HFFc6 (cell line): ENCODE data around the gene RPL10. TPM values are rescaled to one million over a fixed set of nuclear protein-coding genes. Genes with fewer than 3 reads are reported as not detected.

Source experiments
- DNase-seq: peaks from one replicate; pipeline ENCODE4 v3.0.0-alpha.2; 2018
- H3K27ac Mint-ChIP-seq: 2 replicates; pipeline ENCODE4 v1.8.0; 2020; ENCODE audit warnings: mild to moderate bottlenecking, mixed read lengths
- H3K27me3 Mint-ChIP-seq: 2 replicates; pipeline ENCODE4 v1.8.0; 2021; ENCODE audit warnings: mild to moderate bottlenecking, moderate library complexity, mixed read lengths; ENCODE audit not compliant: insufficient read depth
- H3K36me3 Mint-ChIP-seq: 2 replicates; pipeline ENCODE4 v1.8.0; 2021; ENCODE audit warnings: low read depth, mixed read lengths
- H3K4me1 Mint-ChIP-seq: 2 replicates; pipeline ENCODE4 v1.8.0; 2020; ENCODE audit warnings: low read depth, mixed read lengths
- H3K4me3 Mint-ChIP-seq: 2 replicates; pipeline ENCODE4 v1.8.0; 2020; ENCODE audit warnings: mild to moderate bottlenecking, moderate library complexity, mixed read lengths
- H3K9me3 Mint-ChIP-seq: 2 replicates; pipeline ENCODE4 v1.8.0; 2020; ENCODE audit warnings: mild to moderate bottlenecking, mixed read lengths
- CTCF ChIP-seq: fragments of 200-600 bp; sonication (generic); IDR thresholded peaks from 2 replicates; pipeline ENCODE4 v1.5.0; 2021; ENCODE audit warnings: antibody characterized with exemption, mild to moderate bottlenecking
- total RNA-seq, 6 experiments: library from RNA; stranded (reverse); fragmentation: NEBNext Ultra II Directional; extraction: Animal tissue kit (Norgen Biotek cat#: 25700); gene quantifications; 2 replicates in 1 of 6; 3 replicates in 5 of 6; pipeline ENCODE4 v1.2.3, GENCODE V29; 2021

The RPL10 gene
- total RNA-seq, 6 experiments from 2014 or later, result 1,764 to 1,978 (median 1,934) TPM

GRCh38 chrX:154354013-154354412 lies 44.2 kb upstream of the RPL10 start:
- peaks cover 14% of the 10 kb centered on the region for H3K27me3 Mint-ChIP-seq
- no peaks in the 10 kb centered on the region for H3K9me3 Mint-ChIP-seq
- no peaks in the 10 kb centered on the region for H3K4me1 Mint-ChIP-seq
- no peak overlapping the region for H3K27ac Mint-ChIP-seq
- H3K36me3 Mint-ChIP-seq, result peaks cover 4% of the 10 kb centered on the region; the same call in 1 of the 2 replicates
- no peak for DNase-seq
- no peak for TF ChIP-seq CTCF
- no peak overlapping the region for H3K4me3 Mint-ChIP-seq

- H3K27ac Mint-ChIP-seq, result no peak overlapping the region
- peaks cover 4% of the 10 kb centered on the region; the same call in 1 of the 2 replicates for H3K36me3 Mint-ChIP-seq
These were observed 43.7 kb upstream of the RPL10 start for GRCh38 chrX:154354516-154354915.

GRCh38 chrX:154355094-154355775 lies 42.9 kb upstream of the RPL10 start:
- Mint-ChIP-seq H3K9me3 (no peaks in the 10 kb centered on the region), H3K36me3 (peaks cover 4% of the 10 kb centered on the region; the same call in 1 of the 2 replicates), H3K27me3 (peaks cover 12% of the 10 kb centered on the region), H3K4me3 (no peak overlapping the region), H3K27ac (no peak overlapping the region), H3K4me1 (no peaks in the 10 kb centered on the region)
- DNase-seq, result no peak
- no peak for TF ChIP-seq CTCF

More at GRCh38 chrX:154354516-154354915, 43.7 kb upstream of the RPL10 start:
- no peak for TF ChIP-seq CTCF
- Mint-ChIP-seq H3K9me3 (no peaks in the 10 kb centered on the region), H3K27me3 (peaks cover 14% of the 10 kb centered on the region), H3K4me3 (no peak overlapping the region), H3K4me1 (no peaks in the 10 kb centered on the region)
- DNase-seq, result no peak

GRCh38 chrX:154355776-154356140 lies 42.4 kb upstream of the RPL10 start:
- no peak for DNase-seq
- Mint-ChIP-seq H3K27ac (no peak overlapping the region), H3K9me3 (no peaks in the 10 kb centered on the region), H3K4me1 (no peaks in the 10 kb centered on the region), H3K27me3 (peaks cover 12% of the 10 kb centered on the region), H3K36me3 (peaks cover 4% of the 10 kb centered on the region; the same call in 1 of the 2 replicates), H3K4me3 (no peak overlapping the region)
- no peak for TF ChIP-seq CTCF

- peaks cover 16% of the 10 kb centered on the region for H3K27me3 Mint-ChIP-seq
- no peaks in the 10 kb centered on the region for H3K4me1 Mint-ChIP-seq
These were observed 41.6 kb upstream of the RPL10 start for GRCh38 chrX:154356596-154356995.

More at GRCh38 chrX:154356596-154356995, 41.6 kb upstream of the RPL10 start:
- Mint-ChIP-seq H3K9me3 (no peaks in the 10 kb centered on the region), H3K27ac (peak overlapping the region; percentile 56), H3K36me3 (peaks cover 4% of the 10 kb centered on the region; the same call in 1 of the 2 replicates), H3K4me3 (no peak overlapping the region)
- no peak for DNase-seq
- TF ChIP-seq CTCF, result no peak
